ENCODE results near the gene ATG101. TPM values are rescaled to one million over a fixed set of nuclear protein-coding genes. Genes with fewer than 3 reads are reported as not detected.

Gene ATG101
- total RNA-seq, 2 experiments from 2014 or later = 20.6 to 20.9 TPM

DNA sequence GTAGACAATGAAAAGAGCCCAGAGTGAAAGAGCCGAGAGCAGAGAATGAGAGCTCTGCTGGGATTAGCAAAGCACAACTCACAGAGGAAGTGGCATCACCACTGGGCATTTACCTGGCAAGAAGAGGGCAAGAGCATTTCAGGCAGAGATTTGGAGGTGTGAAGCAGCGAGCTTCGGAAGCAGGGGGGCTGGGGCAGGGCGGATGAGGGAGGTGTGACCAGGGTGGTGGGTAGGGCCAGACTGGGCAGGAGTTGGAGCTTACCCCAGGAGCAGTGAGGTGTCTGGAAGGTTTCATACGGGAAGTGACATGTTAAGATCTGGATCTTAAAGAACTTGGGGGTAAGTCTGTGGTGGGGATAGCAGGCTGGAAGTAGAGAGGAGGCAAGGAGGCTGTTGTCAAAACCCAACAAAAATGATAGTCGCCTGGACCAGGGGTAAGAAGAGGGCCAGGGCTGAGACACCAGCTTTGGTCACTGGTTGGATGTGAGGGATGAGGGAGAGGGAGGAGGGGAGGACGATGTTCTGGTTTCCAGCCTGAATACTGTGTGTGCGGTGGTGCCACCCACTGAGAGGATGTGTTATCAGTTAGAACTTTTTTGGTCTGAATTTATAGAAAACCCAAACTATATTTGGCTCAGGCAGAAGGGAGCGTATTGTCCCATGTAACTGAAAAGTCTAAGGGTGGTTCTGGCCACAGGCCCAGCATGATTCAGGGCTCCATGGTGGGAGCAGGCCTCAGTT is 14.9 kb downstream of the ATG101 start:
- Mint-ChIP-seq H3K36me3 (ENCODE audit: low read depth) (no peaks in the 10 kb centered on the region), H3K27ac (no peak overlapping the region), H3K4me1 (ENCODE audit: low read depth) (peaks cover 16% of the 10 kb centered on the region), H3K9me3 (no peaks in the 10 kb centered on the region), H3K4me3 (no peak overlapping the region), H3K27me3 (peaks cover 19% of the 10 kb centered on the region)
- POLR2A ChIA-PET = interaction anchor here (1.7 kb wide), 1 partner anchor 60 kb away, joined by 6 read pairs; no protein-coding TSS in a partner anchor
- Histone ChIP-seq H3K9me3 (ENCODE audit: control insufficient read depth in 1 of 2, insufficient read depth in 1 of 2, low read length in 2 of 2) (no peaks in the 10 kb centered on the region), H3K27ac (ENCODE audit: low read depth in 1 of 2, low read length in 2 of 2) (no peak overlapping the region), H3K27me3 (ENCODE audit: control insufficient read depth in 1 of 2, insufficient read depth in 2 of 2, low read length in 2 of 2) (peaks cover 0 to 14% of the 10 kb centered on the region in 2 experiments), H3K4me3 (ENCODE audit: low read length) (no peak overlapping the region), H3K36me3 (ENCODE audit: insufficient read depth, low read length) (no peaks in the 10 kb centered on the region), H3K4me1 (ENCODE audit: insufficient read depth, low read length) (peaks cover 18% of the 10 kb centered on the region)
- ATAC-seq (ENCODE audit: poor library complexity) = no peak
- intact Hi-C loops (cut with DNase I, micrococcal nuclease) = no loop called here
- CTCF ChIA-PET = interaction anchor here (1.1 to 7.2 kb wide), 4 partner anchors 15 to 81 kb away, joined by 3 to 103 read pairs (median 5); partner anchors contain the start of gene ATG101
- DNase-seq = no peak
- TF ChIP-seq CTCF (IDR thresholded peaks at IDR 0.05) = no peak

GRCh38 chr12:52085682-52086180 is 16.0 kb downstream of the ATG101 start:
- Histone ChIP-seq H3K36me3 (ENCODE audit: insufficient read depth, low read length) (no peaks in the 10 kb centered on the region), H3K4me3 (ENCODE audit: low read length) (no peak overlapping the region), H3K27ac (ENCODE audit: low read depth in 1 of 2, low read length in 2 of 2) (no peak overlapping the region), H3K4me1 (ENCODE audit: insufficient read depth, low read length) (peaks cover 18% of the 10 kb centered on the region), H3K27me3 (ENCODE audit: control insufficient read depth in 1 of 2, insufficient read depth in 2 of 2, low read length in 2 of 2) (peaks cover 0 to 20% of the 10 kb centered on the region in 2 experiments), H3K9me3 (ENCODE audit: control insufficient read depth in 1 of 2, insufficient read depth in 1 of 2, low read length in 2 of 2) (no peaks in the 10 kb centered on the region)
- DNase-seq (no peak), ATAC-seq (ENCODE audit: poor library complexity) (no peak)
- Mint-ChIP-seq H3K4me3 (no peak overlapping the region), H3K27me3 (peaks cover 29% of the 10 kb centered on the region), H3K9me3 (no peaks in the 10 kb centered on the region), H3K36me3 (ENCODE audit: low read depth) (no peaks in the 10 kb centered on the region), H3K27ac (no peak overlapping the region), H3K4me1 (ENCODE audit: low read depth) (peaks cover 16% of the 10 kb centered on the region)
- CTCF ChIA-PET = interaction anchor here (1.0 to 7.2 kb wide), 2 partner anchors 31 to 61 kb away, joined by 3 to 103 read pairs; no protein-coding TSS in a partner anchor
- no peak for TF ChIP-seq CTCF (IDR thresholded peaks at IDR 0.05)
- intact Hi-C loops (cut with DNase I, micrococcal nuclease) = no loop called here
- POLR2A ChIA-PET = interaction anchor here (1.7 kb wide), 1 partner anchor 61 kb away, joined by 6 read pairs; no protein-coding TSS in a partner anchor

- Mint-ChIP-seq H3K36me3 (ENCODE audit: low read depth) (no peaks in the 10 kb centered on the region), H3K27ac (no peak overlapping the region), H3K4me3 (no peak overlapping the region), H3K4me1 (ENCODE audit: low read depth) (peaks cover 14% of the 10 kb centered on the region), H3K9me3 (no peaks in the 10 kb centered on the region), H3K27me3 (peaks cover 35% of the 10 kb centered on the region)
- POLR2A ChIA-PET = no interaction called here
- Histone ChIP-seq H3K27me3 (ENCODE audit: control insufficient read depth in 1 of 2, insufficient read depth in 2 of 2, low read length in 2 of 2) (peaks cover 0 to 26% of the 10 kb centered on the region in 2 experiments), H3K36me3 (ENCODE audit: insufficient read depth, low read length) (no peaks in the 10 kb centered on the region), H3K9me3 (ENCODE audit: control insufficient read depth in 1 of 2, insufficient read depth in 1 of 2, low read length in 2 of 2) (no peaks in the 10 kb centered on the region), H3K4me3 (ENCODE audit: low read length) (no peak overlapping the region), H3K4me1 (ENCODE audit: insufficient read depth, low read length) (peaks cover 13% of the 10 kb centered on the region), H3K27ac (ENCODE audit: low read depth in 1 of 2, low read length in 2 of 2) (no peak overlapping the region)
- intact Hi-C loops (cut with DNase I, micrococcal nuclease) = no loop called here
- CTCF ChIA-PET = interaction anchor here (1.0 to 7.2 kb wide), 2 partner anchors 30 to 61 kb away, joined by 3 to 103 read pairs; no protein-coding TSS in a partner anchor
- ATAC-seq (ENCODE audit: poor library complexity) (no peak), DNase-seq (no peak)
- no peak for TF ChIP-seq CTCF (IDR thresholded peaks at IDR 0.05)
These were observed 16.6 kb downstream of the ATG101 start for GRCh38 chr12:52086366-52086765.

Measured in CD4-positive, alpha-beta T cell (primary cell).